Fibroblast of peridontal ligament (primary cell): ENCODE results near the gene MGA.
A peak's percentile ranks its signal among the peaks of the same experiment; 100 is the strongest.

ENCODE experiments used
- DNase-seq: peaks from one replicate; pipeline ENCODE4 v3.0.0-alpha.2; 2010; ENCODE audit errors: extremely low read depth

Gene MGA

GRCh38 chr15:41806291-41807181 is 146.3 kb downstream of the MGA start:
- DNase-seq, result no peak

- no peak for DNase-seq
These were observed 148.9 kb downstream of the MGA start for GRCh38 chr15:41809121-41809520.

- no peak for DNase-seq
These were observed 149.5 kb downstream of the MGA start for GRCh38 chr15:41809526-41810220.

- no peak for DNase-seq
These were observed 150.6 kb downstream of the MGA start for GRCh38 chr15:41810651-41811431.

GRCh38 chr15:41811432-41812195 is 151.4 kb downstream of the MGA start:
- DNase-seq, result peak; percentile 88

GRCh38 chr15:41812820-41813375 is 152.7 kb downstream of the MGA start:
- DNase-seq, result no peak

GRCh38 chr15:41813426-41813825 is 153.2 kb downstream of the MGA start:
- no peak for DNase-seq

- DNase-seq, result no peak
These were observed 154.3 kb downstream of the MGA start for GRCh38 chr15:41814534-41814933.

- no peak for DNase-seq
These were observed 156.6 kb downstream of the MGA start for GRCh38 chr15:41816788-41817187.

- DNase-seq, result no peak
These were observed 157.1 kb downstream of the MGA start for GRCh38 chr15:41817327-41817726.

GRCh38 chr15:41817781-41818180 is 157.6 kb downstream of the MGA start:
- no peak for DNase-seq

GRCh38 chr15:41819455-41820050 is 159.3 kb downstream of the MGA start:
- DNase-seq, result no peak

- DNase-seq, result no peak
These were observed 160.7 kb downstream of the MGA start for GRCh38 chr15:41820791-41821423.

- DNase-seq, result no peak
These were observed 161.6 kb downstream of the MGA start for GRCh38 chr15:41821831-41822230.

- DNase-seq, result no peak
These were observed 162.3 kb downstream of the MGA start for GRCh38 chr15:41822471-41822870.
